H1 (cell line): Measurements from ENCODE around the gene HAGH. TPM values are rescaled to one million over a fixed set of nuclear protein-coding genes. Genes with fewer than 3 reads are reported as not detected.

ENCODE experiments used
- ASH2L ChIP-seq: fragments of 200-600, 300-600 bp; sonication (generic); IDR thresholded peaks from one replicate; pipeline ENCODE4 v1.7.1; 2017; ENCODE audit warnings: low read length
- BACH1 ChIP-seq: IDR thresholded peaks from 2 replicates; pipeline ENCODE4 v1.6.1; 2012; ENCODE audit warnings: low read length, improper control_type of control experiment
- CBX5 ChIP-seq: fragments of 300-800, 300-1000 bp; sonication (generic); IDR thresholded peaks from 2 replicates; pipeline ENCODE4 v1.7.1; 2016; ENCODE audit warnings: antibody characterized with exemption, low read length, low read depth
- CREB1 ChIP-seq: IDR thresholded peaks from 2 replicates; pipeline ENCODE4 v1.6.1; 2012; ENCODE audit warnings: inconsistent platforms
- CTBP2 ChIP-seq: IDR thresholded peaks from 2 replicates; pipeline ENCODE4 v1.7.0; 2011; ENCODE audit warnings: borderline replicate concordance, mild to moderate bottlenecking, moderate library complexity, mixed read lengths, low read length; ENCODE audit not compliant: insufficient read depth, insufficient read length
- CTCF ChIP-seq, 3 experiments: IDR thresholded peaks; 1 replicate in 2 of 3; 2 replicates in 1 of 3; pipeline versions ENCODE4 v1.5.1 to v1.6.1; 2011; ENCODE audit warnings: low read length in 3 of 3, mild to moderate bottlenecking in 3 of 3, inconsistent platforms in 2 of 3, low read depth in 1 of 3, moderate library complexity in 1 of 3; ENCODE audit not compliant: insufficient read depth in 1 of 3; ENCODE audit errors: control extremely low read depth in 1 of 3
- E2F6 ChIP-seq: IDR thresholded peaks from 2 replicates; pipeline ENCODE4 v1.6.1; 2012; ENCODE audit warnings: inconsistent platforms
- EGR1 ChIP-seq: IDR thresholded peaks from 2 replicates; pipeline ENCODE4 v1.6.1; 2011; ENCODE audit warnings: low read depth, low read length, borderline replicate concordance
- JUN ChIP-seq: IDR thresholded peaks from 2 replicates; pipeline ENCODE4 v1.6.1; 2011; ENCODE audit warnings: low read depth, mild to moderate bottlenecking, improper control_type of control experiment, low read length
- KDM5A ChIP-seq: fragments of 200-600 bp; IDR thresholded peaks from 2 replicates; pipeline ENCODE4 v1.7.1; 2012; ENCODE audit warnings: mild to moderate bottlenecking, low read length, inconsistent platforms, mixed read lengths
- NRF1 ChIP-seq: IDR thresholded peaks from 2 replicates; pipeline ENCODE4 v1.6.1; 2011; ENCODE audit warnings: mild to moderate bottlenecking, low read depth, low read length, improper control_type of control experiment
- PHF8 ChIP-seq: fragments of 200-600 bp; sonication (generic); conservative IDR thresholded peaks from 2 replicates; pipeline ENCODE4 v1.7.1; 2012; ENCODE audit warnings: low read depth, mild to moderate bottlenecking, inconsistent platforms, low read length, moderate library complexity
- POLR2AphosphoS5 ChIP-seq: IDR thresholded peaks from 2 replicates; pipeline ENCODE4 v1.6.1; 2011; ENCODE audit warnings: low read depth, low read length
- RXRA ChIP-seq: IDR thresholded peaks from 2 replicates; pipeline ENCODE4 v1.6.1; 2011; ENCODE audit warnings: low read depth, mild to moderate bottlenecking, low read length, moderate library complexity; ENCODE audit not compliant: insufficient read depth
- TAF1 ChIP-seq: IDR thresholded peaks from 2 replicates; pipeline ENCODE4 v1.6.1; 2011; ENCODE audit warnings: mild to moderate bottlenecking, low read depth, low read length
- TBP ChIP-seq: IDR thresholded peaks from 2 replicates; pipeline ENCODE4 v1.6.1; 2011; ENCODE audit warnings: low read depth, low read length, improper control_type of control experiment
- TEAD4 ChIP-seq: IDR thresholded peaks from 2 replicates; pipeline ENCODE4 v1.6.1; 2012; ENCODE audit warnings: low read depth, low read length, inconsistent platforms, mixed read lengths
- USF2 ChIP-seq: IDR thresholded peaks from 2 replicates; pipeline ENCODE4 v1.6.1; 2011; ENCODE audit warnings: low read length, improper control_type of control experiment
- polyA plus RNA-seq, 7 experiments: library from polyadenylated mRNA; depleted of rRNA in 3 of 7; stranded (reverse) in 5 of 7; unstranded in 2 of 7; fragments of >200 nt in 5 of 7; fragments of 200-250 nt in 2 of 7; gene quantifications; 1 replicate in 5 of 7; 2 replicates in 1 of 7; 4 replicates in 1 of 7; pipeline versions ENCODE4 v1.2.1 to v1.2.3, GENCODE V29; 2011 to 2013; ENCODE audit warnings: missing spikeins in 2 of 7, mixed read lengths in 2 of 7
- total RNA-seq: library from RNA; stranded (reverse); fragmentation: NEBNext Ultra II Directional; extraction: Animal tissue kit (Norgen Biotek cat#: 25700); gene quantifications from 2 replicates; pipeline ENCODE4 v1.2.1, GENCODE V29; 2021

HAGH gene
- total and polyA plus RNA-seq, 2 of the 8 experiments (the other 6 are each of a cell fraction or from before 2014, with no cell fraction given) = 28.7 to 40.6 TPM

GRCh38 chr16:1781758-1782407, 44.7 kb downstream of the HAGH start (continued):
- TF ChIP-seq USF2 = no peak
- no peak for TF ChIP-seq JUN
- no peak for TF ChIP-seq RXRA
- no peak for TF ChIP-seq CBX5
- TF ChIP-seq TEAD4 = no peak
- peak; percentile 75 for TF ChIP-seq E2F6
- TF ChIP-seq ASH2L = no peak
- no peak for TF ChIP-seq TBP
- no peak for TF ChIP-seq CTBP2
- 0 out of 2 replicates have a peak, but pooled peaks have one; percentile 61 for TF ChIP-seq PHF8
- no peak for TF ChIP-seq CREB1
- 0 out of 2 replicates have a peak, but pooled peaks have one; percentile 24 for TF ChIP-seq TAF1
- no peak for TF ChIP-seq CTCF (IDR thresholded peaks at IDR 0.05; ENCODE audit: control extremely low read depth in 1 of 3, insufficient read depth in 1 of 3, low read depth in 1 of 3, low read length in 3 of 3)
- TF ChIP-seq POLR2AphosphoS5 = peak; percentile 11; the same call in 1 of the 2 replicates
- no peak for TF ChIP-seq BACH1
- no peak for TF ChIP-seq NRF1
- TF ChIP-seq KDM5A = 0 out of 2 replicates have a peak, but pooled peaks have one; percentile 27
- no peak for TF ChIP-seq EGR1
